Heart left ventricle (tissue), 16 donors: ENCODE measurements around the gene DCN. TPM values are rescaled to one million over a fixed set of nuclear protein-coding genes. Genes with fewer than 3 reads are reported as not detected.
"Not testable (repeated sequence)": the region's sequence is repeated elsewhere in the genome, so short reads cannot be mapped to it uniquely, and the experiment has no call there.

ENCODE experiments used
- ATAC-seq, 4 donors: fragments of 200-7000 bp; cut with Tn5 transposase; one replicate each; pipeline ENCODE4 v1.9.1; 2020 to 2022; ENCODE audit warnings: moderate library complexity in 4 of 4, mild to moderate bottlenecking in 3 of 4, moderate number of reproducible peaks in 1 of 4
- DNase-seq, 5 donors: peaks; one replicate each; pipeline ENCODE4 v3.0.0-alpha.2; 2020
- H3K27ac ChIP-seq, 12 donors: fragments of 200-600 bp; sonication (generic) in 4 of 12; one replicate each; pipeline versions ENCODE4 v1.5.0 to v1.8.0; 2016 to 2022; ENCODE audit warnings: mild to moderate bottlenecking in 2 of 12
- H3K27me3 ChIP-seq, 9 donors: fragments of 200-600 bp; sonication (generic) in 2 of 9; one replicate each; pipeline versions ENCODE4 v1.5.1 to v1.8.0; 2016 to 2022; ENCODE audit warnings: mild to moderate bottlenecking in 3 of 9
- H3K36me3 ChIP-seq, 9 donors: fragments of 200-600 bp; sonication (generic) in 2 of 9; one replicate each; pipeline versions ENCODE4 v1.5.0 to v1.8.0; 2018 to 2022; ENCODE audit warnings: mild to moderate bottlenecking in 2 of 9
- H3K4me1 ChIP-seq, 12 donors: fragments of 200-600 bp; sonication (generic) in 4 of 12; one replicate each; pipeline versions ENCODE4 v1.5.0 to v1.8.0; 2016 to 2022; ENCODE audit warnings: mild to moderate bottlenecking in 3 of 12
- H3K4me3 ChIP-seq, 12 donors: fragments of 200-600 bp; sonication (generic) in 4 of 12; one replicate each; pipeline versions ENCODE4 v1.5.0 to v1.8.0; 2017 to 2022; ENCODE audit warnings: mild to moderate bottlenecking in 9 of 12, moderate library complexity in 4 of 12
- H3K9me3 ChIP-seq, 12 donors: fragments of 200-600 bp; sonication (generic) in 4 of 12; one replicate each; pipeline versions ENCODE4 v1.5.0 to v1.8.0; 2016 to 2022; ENCODE audit warnings: mild to moderate bottlenecking in 1 of 12
- POLR2A ChIP-seq, 2 donors: fragments of 450-650 bp; IDR thresholded peaks; one replicate each; pipeline ENCODE4 v1.6.1; 2017; ENCODE audit warnings: antibody characterized with exemption in 2 of 2, mild to moderate bottlenecking in 2 of 2, moderate library complexity in 2 of 2
- WGBS, 4 donors: extraction: QIAGEN DNeasy Blood & Tissue Kit in 2 of 4; methylation state at CpG; one replicate each; pipeline versions ENCODE4 v1.1.5 to v1.1.7; 2013 to 2018; 5-methylcytosine and 5-hydroxymethylcytosine counted together
- intact Hi-C, 10 donors: fragments of 100-400 bp; cut with DNase I; formaldehyde crosslinking; loops; one replicate each; pipeline versions ENCODE4 v1.11.1 to v1.14.2; 2022
- polyA plus RNA-seq, 2 donors: library from polyadenylated mRNA; stranded (reverse); fragments of 200-250 nt; gene quantifications; one replicate each; pipeline ENCODE4 v1.2.3, GENCODE V29; 2013
- total RNA-seq, 9 donors: library from RNA; depleted of rRNA in 2 of 9; stranded (reverse); fragments of >200 nt in 2 of 9; fragmentation: NEBNext Ultra II Directional in 3 of 9; extraction: Animal tissue kit (Norgen Biotek cat#: 25700) in 3 of 9; gene quantifications; one replicate each; pipeline versions ENCODE4 v1.1.0 to v1.2.4, GENCODE V29; 2016 to 2023
- TF ChIP-seq, protein P1 (sequence below), 12 donors: fragments of 200-600 bp; sonication (generic) in 4 of 12; IDR thresholded peaks; one replicate each; pipeline versions ENCODE4 v1.5.0 to v1.8.0; 2018 to 2022; ENCODE audit warnings: antibody characterized with exemption in 12 of 12, mild to moderate bottlenecking in 5 of 12
- donor health status: ischemic (EF 13 %, LVEDD 7.1; RV severe dilation, severe dysfunction).
- donor health status: healthy with polysubstance abuse.
- donor health status: DM: no; HTN: yes; CAD: no.
- donor health status: DM: no; HTN: no; CAD: no.
- donor health status: ischemic (EF 25% LVEDD 6.9; RV normal size, moderate dysfunction).
- donor health status: ischemic (EF 25% LVEDD 5.7; RV mildly dilated, moderate dysfunction).
- donor health status: healthy.
- donor health status: DM: yes; HTN: yes; CAD: no.
- donor health status: ischemic (EF 35%, LVEDD 5.7; RV mildly dilated, moderate dysfunction).
- donor health status: nonischemic (EF 11% LVEDD 7.7; RV severe dilation, severe dysfunction).
- donor health status: DM: yes; HTN: yes; CAD: no.
- donor health status: PGD.
- donor health status: ischemic (EF 29% LVEDD 5.4; RV normal size, mild dysfunction).
- donor health status: nonischemic (EF 23%, LVEDD 6.1; RV moderate dilation, normal function).

The DCN gene
- total and polyA plus RNA-seq, 11 donors, result 238 to 1,187 (median 536) TPM

DNA sequence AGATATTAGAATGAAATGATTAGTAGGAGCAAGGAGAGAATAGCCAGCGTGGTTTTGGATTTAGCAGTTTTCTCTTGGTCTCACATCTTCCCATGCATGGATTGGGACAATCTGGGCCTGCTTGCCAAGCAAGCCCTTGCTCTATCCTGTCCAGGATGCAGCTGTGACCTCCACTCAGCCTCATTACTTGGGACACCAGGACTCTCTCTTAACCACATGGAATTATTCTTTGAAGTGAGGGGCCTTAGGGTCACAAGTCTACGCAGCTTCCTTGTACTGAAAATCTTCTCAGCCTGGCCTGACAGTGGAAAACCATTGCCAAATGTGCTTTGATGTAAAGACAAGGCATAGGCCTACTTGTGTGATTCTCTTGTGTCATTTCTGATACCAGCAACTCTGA is 28.0 kb upstream of the DCN start:
- H3K27me3 ChIP-seq, result no peaks in the 10 kb centered on the region
- no peaks in the 10 kb centered on the region for H3K36me3 ChIP-seq
- DNase-seq (peak in 2 of 5 donors; percentile 18 to 23), ATAC-seq (peak in 2 of 4 donors; percentile 39 to 65)
- whole genome bisulfite sequencing, 4 donors, result 51 to 72% (median 65%) methylated on average over 2 of the region's 2 CpGs
- H3K4me1 ChIP-seq, result no peaks in the 10 kb centered on the region
- intact Hi-C loops, result no loop called here
- peaks cover 0 to 9% (median 0%) of the 10 kb centered on the region in 12 donors for H3K9me3 ChIP-seq
- TF ChIP-seq, protein P1, sequence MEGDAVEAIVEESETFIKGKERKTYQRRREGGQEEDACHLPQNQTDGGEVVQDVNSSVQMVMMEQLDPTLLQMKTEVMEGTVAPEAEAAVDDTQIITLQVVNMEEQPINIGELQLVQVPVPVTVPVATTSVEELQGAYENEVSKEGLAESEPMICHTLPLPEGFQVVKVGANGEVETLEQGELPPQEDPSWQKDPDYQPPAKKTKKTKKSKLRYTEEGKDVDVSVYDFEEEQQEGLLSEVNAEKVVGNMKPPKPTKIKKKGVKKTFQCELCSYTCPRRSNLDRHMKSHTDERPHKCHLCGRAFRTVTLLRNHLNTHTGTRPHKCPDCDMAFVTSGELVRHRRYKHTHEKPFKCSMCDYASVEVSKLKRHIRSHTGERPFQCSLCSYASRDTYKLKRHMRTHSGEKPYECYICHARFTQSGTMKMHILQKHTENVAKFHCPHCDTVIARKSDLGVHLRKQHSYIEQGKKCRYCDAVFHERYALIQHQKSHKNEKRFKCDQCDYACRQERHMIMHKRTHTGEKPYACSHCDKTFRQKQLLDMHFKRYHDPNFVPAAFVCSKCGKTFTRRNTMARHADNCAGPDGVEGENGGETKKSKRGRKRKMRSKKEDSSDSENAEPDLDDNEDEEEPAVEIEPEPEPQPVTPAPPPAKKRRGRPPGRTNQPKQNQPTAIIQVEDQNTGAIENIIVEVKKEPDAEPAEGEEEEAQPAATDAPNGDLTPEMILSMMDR (IDR thresholded peaks at IDR 0.05), result no peak
- no peak for TF ChIP-seq POLR2A (IDR thresholded peaks at IDR 0.05)
- H3K4me3 ChIP-seq, result no peak overlapping the region
- peak overlapping the region in 5 of 12 donors; percentile 21 to 55 (median 27) for H3K27ac ChIP-seq

DNA sequence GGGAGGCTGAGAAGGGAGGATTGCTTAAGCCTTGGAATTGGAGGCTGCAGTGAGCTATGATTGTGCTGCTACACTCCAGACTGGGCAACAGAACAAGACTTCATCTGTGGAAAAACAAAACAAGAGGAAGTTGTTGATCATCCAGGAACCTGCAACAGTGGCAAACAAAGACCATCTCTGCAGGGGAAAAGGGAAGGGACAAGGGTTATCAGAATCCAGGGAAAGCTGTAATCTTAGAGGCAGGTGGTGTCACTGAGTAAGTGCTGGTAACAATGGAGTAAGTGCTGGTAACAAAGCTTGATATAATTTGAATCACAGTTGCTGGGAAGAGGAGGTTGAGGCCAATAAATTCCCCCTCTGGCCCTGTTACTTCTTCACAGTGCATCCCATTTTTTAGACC is 27.5 kb upstream of the DCN start:
- Histone ChIP-seq H3K9me3 (peaks cover 0 to 9% (median 0%) of the 10 kb centered on the region in 12 donors), H3K4me1 (no peaks in the 10 kb centered on the region), H3K36me3 (no peaks in the 10 kb centered on the region), H3K27ac (peak overlapping the region in 5 of 12 donors; percentile 12 to 55 (median 27)), H3K27me3 (no peaks in the 10 kb centered on the region), H3K4me3 (no peak overlapping the region)
- no peak for TF ChIP-seq POLR2A (IDR thresholded peaks at IDR 0.05)
- TF ChIP-seq, protein P1 (IDR thresholded peaks at IDR 0.05), result no peak
- DNase-seq, result no peak
- no peak for ATAC-seq
- intact Hi-C loops, result no loop called here

DNA sequence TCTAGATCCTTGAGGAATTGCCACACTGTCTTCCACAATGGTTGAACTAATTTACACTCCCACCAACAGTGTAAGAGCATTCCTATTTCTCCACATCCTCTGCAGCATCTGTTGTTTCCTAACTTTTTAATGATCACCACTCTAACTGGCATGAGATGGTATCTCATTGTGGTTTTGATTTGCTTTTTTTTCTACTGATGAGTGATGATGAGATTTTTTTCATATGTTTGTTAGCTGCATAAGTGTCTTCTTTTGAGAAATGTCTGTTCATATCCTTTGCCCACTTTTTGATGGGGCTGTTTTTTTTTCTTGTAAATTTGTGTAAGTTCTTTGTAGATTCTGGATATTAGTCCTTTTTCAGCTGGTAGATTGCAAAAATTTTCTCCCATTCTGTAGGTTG is 24.7 kb upstream of the DCN start:
- H3K4me1 ChIP-seq, H3K9me3 ChIP-seq, ATAC-seq, DNase-seq, H3K36me3 ChIP-seq, H3K27ac ChIP-seq, intact Hi-C loops, H3K27me3 ChIP-seq, H3K4me3 ChIP-seq: not testable (repeated sequence)

DNA sequence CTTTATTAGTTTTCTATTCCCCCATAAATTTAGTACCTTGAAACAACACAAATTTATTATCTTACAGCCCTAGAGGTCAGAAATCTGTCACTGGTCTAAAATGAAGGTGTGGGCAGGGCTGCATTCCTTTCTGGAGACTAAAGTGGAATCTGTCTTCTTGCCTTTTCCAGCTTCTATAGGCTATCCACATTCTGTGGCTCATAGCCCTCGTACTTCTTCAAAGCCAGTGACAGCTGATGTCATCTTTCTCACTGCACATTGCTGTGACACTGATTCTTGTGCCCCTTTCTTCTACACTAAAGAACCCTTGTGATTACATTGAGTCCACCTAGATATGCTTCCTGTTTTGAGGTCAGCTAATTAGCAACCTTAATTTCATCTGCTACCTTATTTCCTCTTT is 23.2 kb upstream of the DCN start:
- intact Hi-C loops, result no loop called here
- Histone ChIP-seq H3K27ac (no peak overlapping the region), H3K9me3 (peaks cover 0 to 5% (median 0%) of the 10 kb centered on the region in 12 donors), H3K4me3 (no peak overlapping the region), H3K4me1 (no peaks in the 10 kb centered on the region), H3K36me3 (no peaks in the 10 kb centered on the region), H3K27me3 (no peaks in the 10 kb centered on the region)
- no peak for ATAC-seq
- WGBS, 4 donors, result 48 to 68% (median 54%) methylated on average over 1 of the region's 1 CpG
- TF ChIP-seq, protein P1 (IDR thresholded peaks at IDR 0.05), result no peak
- no peak for TF ChIP-seq POLR2A (IDR thresholded peaks at IDR 0.05)
- no peak for DNase-seq

DNA sequence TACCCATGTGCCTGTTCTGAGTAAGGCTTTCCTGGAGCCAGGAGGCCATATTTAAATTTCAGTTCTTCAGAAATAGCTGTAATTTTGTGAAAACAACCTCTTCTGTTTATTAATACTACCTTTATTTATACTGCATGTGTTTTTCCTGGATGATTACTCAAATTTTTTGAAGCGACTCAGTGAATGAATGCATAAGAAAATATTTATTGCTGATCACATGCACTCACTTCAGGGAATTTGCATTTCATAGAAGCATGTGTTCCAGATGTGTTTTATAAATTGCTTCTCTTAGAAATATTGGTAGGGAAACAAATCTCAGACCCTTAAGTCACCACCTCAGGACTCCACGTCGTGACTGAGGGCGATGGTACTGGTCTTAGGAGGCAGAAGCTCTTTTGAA is 21.8 kb upstream of the DCN start:
- Histone ChIP-seq H3K27ac (no peak overlapping the region), H3K27me3 (no peaks in the 10 kb centered on the region), H3K36me3 (no peaks in the 10 kb centered on the region), H3K9me3 (peaks cover 0 to 5% (median 0%) of the 10 kb centered on the region in 12 donors), H3K4me3 (no peak overlapping the region), H3K4me1 (no peaks in the 10 kb centered on the region)
- intact Hi-C loops, result no loop called here
- WGBS, 4 donors, result 81 to 91% (median 88%) methylated on average over 4 of the region's 4 CpGs
- TF ChIP-seq, protein P1 (IDR thresholded peaks at IDR 0.05), result no peak
- TF ChIP-seq POLR2A (IDR thresholded peaks at IDR 0.05), result no peak
- DNase-seq (no peak), ATAC-seq (no peak)
